Renal cortical epithelial cell (primary cell): ENCODE results near the gene ARPP19. TPM values are rescaled to one million over a fixed set of nuclear protein-coding genes. Genes with fewer than 3 reads are reported as not detected.
A peak's percentile ranks its signal among the peaks of the same experiment; 100 is the strongest.
"Not testable (repeated sequence)": the region's sequence is repeated elsewhere in the genome, so short reads cannot be mapped to it uniquely, and the experiment has no call there.

Experiments
- DNase-seq: peaks from one replicate; pipeline ENCODE4 v3.0.0-alpha.2; 2011; ENCODE audit warnings: low read depth
- total RNA-seq: library from RNA; depleted of rRNA; stranded (reverse); fragments of >200 nt; gene quantifications from 2 replicates; pipeline ENCODE4 v1.2.3, GENCODE V29; 2014

The ARPP19 gene
- 175 and 183 TPM in 2 replicates for total RNA-seq

DNA sequence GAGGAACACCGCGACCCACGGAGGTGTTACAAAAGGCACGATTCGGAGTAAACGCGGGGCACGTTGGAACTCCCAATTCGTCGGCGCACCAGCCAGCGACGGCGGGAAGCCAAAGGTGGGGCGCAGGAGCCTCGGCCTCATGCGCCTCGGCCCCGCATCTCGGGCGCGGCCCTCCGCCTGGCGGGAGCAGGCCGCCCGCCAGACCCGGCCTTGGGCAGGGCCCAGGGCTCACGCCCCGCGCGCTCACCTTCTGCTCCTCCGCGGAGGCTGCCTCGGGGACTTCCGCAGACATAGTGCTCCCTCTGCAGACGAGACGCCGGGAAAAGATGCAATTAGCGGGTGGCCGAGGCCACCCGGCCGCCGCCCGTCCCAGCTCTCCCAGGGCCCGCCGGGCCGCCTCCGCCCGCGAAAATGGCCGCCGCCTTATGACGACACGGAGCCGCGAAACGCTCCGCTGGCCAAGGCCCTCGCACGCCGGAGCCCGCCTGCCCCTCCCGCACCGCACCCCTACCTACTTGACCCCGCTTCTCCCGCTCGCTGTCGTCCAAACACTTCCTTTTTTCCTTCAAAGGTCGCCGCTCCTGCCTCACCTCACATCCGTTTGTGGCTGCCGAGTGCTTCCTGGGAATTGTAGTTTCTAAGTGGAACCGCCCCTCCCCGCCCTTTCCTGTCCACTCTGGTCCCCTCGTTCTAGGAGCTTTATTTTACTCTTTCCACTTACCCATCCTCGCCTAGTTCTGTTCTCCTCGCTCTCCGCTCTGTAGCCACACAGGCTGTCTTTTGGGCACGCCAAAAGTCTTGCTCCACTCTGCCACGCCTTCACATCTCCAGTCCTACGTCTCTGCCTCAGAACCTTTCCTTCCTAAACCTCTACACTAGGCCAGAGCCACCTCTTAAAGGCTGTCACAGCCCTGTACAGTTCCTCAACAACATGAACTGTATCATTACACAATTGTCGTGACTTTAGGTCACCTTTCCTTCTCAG lies at the start of gene ARPP19:
TSS of gene ARPP19 (minus strand) at position 430 of the 985 bp plus-strand sequence. CDS start at position 292, 138 bp downstream.
- peak; percentile 88 for DNase-seq

- DNase-seq, result no peak
These were observed 48.2 kb upstream of the ARPP19 start for GRCh38 chr15:52617026-52617425.

DNA sequence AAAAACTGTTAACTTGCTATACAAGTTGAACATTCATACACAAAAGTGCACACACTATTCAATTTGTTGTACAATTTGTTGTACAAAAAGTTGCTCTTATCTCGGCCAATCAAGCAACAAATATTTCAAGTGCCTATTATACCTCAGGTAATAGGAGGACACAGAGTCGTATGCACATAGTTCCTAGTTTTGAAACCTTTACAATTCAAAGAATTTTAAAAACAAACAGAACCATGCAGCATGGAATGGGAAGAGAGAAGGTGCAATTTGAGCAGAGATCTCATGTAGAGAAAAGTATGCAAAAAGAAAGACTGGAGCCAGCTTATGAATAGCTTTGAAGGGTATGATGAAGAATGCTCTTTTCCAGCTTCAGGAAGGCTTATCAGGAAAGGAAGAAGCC lies 46.5 kb upstream of the ARPP19 start:
- no peak for DNase-seq

DNA sequence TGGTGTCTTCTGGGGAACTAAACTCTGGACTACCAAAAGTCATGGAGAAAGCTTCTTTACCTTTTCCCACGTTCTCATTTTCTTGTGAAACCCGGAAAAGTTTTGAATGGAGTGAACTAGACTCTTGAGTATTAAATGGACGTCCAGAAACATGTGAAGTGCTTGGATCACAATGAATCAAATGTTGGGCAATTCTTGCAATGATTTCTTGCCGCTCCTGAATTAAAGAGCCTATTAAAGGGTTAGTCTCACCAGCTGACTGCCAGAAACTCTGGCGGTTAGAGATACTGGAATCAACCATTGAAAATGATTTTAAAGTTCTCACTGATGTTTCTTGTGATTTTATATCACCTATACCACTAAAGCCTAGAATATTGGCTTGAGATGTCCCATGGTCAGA lies 40.8 kb upstream of the ARPP19 start:
- DNase-seq, result no peak

GRCh38 chr15:52584414-52584813 lies 15.6 kb upstream of the ARPP19 start:
- DNase-seq, result no peak

DNA sequence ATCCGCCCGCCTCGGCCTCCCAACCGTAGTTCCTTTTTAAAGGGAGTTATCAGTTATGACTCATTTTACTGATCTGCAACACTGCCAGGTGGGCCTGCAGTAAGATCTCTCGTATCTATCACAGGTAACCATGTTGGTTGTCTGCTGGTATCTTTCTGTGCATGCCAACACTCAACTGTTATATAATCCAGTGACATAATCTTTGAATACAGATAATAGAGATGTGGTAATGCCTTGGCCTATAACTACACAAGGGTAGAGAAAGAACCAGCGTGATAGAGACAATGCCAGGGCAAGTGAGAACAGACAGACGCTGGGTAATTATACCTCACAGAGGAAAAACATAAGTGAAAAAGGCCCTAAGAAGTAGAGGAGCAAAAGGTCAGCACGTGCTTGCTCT lies 11.0 kb upstream of the ARPP19 start:
- DNase-seq, result no peak

DNA sequence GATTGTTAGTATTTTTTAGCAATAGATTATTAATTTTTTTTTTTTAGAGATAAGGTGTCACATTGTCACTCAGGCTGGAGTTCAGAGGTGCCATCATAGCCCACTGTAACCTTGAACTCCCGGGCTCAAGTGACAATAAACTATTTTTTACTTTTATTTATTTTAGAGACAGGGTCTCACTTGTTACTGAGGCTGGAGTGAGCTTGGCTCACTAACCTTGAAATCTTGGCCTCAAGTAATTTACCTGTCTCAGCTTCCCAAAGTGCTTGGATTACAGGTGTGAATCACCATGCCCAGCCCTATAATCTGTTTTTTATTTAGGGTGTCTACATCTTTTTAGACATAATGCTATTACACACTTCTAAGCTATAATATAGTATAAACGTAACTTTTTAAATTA lies 7.9 kb upstream of the ARPP19 start:
- DNase-seq, result no peak

DNA sequence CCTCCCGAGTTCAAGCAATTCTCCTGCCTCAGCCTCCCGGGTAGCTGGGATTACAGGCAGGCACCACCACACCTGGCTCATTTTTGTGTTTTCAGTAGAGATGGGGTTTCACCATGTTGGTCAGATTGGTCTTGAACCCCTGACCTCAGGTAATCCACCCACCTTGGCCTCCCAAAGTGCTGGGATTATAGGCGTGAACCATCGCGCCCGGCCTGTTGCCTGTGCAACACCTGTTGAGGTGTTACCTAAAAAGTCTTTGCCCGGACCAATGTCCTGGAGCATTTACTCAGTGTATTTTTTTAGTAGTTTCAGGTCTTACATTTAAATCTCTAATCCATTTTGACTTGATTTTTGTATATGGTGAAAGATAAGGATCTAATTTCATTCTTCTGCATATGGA lies 6.7 kb upstream of the ARPP19 start:
- DNase-seq, result not testable (repeated sequence)

GRCh38 chr15:52575072-52575471 lies 6.2 kb upstream of the ARPP19 start:
- DNase-seq, result no peak

DNA sequence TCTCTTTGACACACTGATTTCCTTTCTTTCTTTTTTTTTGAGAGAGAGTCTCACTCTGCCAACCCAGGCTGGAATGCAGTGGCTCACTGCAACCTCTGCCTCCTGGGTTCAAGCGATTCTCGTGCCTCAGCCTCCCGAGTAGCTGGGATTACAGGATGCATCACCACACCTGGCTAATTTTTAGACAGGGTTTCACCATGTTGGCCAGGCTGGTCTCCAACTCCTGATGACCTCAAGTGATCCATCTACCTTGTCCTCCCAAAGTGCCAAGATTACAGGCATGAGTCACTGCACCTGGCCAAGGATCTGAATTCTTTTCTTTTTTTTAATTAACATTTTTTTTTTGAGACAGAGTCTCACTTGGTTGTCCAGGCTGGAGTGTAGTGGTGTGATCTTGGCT lies 5.8 kb upstream of the ARPP19 start:
- DNase-seq, result peak; percentile 62

DNA sequence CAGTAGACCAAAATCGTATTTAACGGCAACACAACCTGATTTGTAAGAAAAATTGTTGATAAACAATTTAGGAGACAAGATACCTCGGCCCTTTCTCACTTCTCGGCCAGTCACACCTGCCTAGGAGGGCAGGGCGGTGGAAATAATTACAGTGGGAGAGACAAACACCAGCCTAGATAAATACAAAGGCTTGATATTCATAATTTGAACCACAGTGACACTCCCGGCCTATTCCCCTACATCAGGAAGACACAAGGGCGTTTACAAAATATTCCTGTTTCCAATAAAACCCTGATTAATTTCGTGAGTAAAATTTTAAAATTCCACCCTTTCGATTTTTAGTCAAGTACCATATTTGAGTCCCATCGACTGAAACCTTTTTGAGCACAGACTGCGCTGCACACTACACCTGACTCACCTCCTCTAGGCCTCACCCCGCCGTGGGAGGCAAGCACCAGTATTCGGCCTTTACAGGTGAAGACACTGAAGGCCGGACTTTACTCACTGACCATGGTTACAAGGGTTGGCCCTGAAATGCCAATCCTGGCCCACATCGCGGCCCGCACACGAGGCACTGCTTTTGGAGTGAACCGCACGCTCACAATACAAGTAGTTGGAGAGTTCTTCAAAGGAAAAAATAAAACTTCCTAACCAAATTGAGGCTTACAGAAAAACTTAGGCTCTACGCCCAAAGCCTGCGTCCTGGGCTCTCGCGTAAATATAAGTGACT lies 794 bp downstream of the ARPP19 start:
- DNase-seq, result peak; percentile 40

DNA sequence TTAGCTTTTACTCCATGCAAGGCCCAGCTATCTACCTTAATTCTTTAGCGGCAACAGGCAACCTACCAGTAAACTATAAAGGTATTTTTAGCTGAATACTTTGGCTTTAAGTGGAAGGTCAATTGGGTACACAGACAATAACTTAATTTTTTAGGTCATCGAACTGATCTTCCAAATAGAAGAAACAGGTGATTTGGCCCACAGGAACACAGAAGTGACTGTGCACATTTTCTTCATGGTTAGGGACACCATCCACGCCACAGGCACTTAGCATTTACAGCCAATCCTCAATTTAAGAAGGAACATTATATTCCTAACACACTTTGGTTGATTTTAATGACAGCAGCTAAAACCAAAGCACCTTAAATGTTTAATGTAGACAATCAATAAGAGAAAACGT lies 1.9 kb downstream of the ARPP19 start:
- no peak for DNase-seq

DNA sequence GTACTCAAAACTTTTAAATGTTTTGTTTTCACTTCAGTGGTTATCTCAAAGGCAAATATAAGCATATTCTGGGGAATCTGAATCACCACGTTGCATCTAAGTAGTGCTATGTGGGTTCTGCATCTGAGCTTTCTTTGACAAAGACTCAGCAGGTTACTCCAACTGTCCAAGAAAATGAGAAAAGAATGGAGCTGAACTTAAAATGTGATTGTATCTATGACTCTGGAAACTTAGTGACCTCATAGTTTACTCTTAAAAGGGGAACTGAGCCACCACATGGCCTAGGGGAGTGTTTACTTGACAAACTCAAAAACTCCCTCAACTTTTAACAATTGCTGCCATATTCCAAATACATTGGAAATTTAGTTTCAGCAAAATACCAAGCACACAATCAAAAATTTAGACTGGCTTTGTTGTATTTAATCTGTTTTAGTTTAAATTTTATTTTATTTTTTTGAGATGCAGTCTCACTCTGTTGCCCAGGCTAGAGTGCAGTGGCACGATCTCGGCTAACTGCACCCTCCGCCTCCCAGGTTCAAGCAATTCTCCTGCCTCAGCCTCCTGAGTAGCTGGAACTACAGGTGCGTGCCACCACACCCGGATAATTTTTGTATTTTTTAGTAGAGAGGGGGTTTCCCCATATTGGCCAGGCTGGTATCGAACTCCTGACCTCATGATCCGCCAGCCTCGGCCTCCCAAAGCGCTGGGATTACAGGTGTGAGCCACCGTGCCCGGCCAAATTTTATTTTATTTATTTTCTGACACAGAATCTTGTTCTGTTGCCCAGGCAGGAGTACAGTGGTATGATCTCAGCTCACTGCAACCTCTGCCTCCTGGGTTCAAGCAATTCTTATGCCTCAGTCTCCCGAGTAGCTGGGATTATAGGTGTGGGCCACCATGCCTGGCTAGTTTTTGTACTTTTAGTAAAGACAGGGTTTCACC lies 3.1 kb downstream of the ARPP19 start:
- not testable (repeated sequence) for DNase-seq

GRCh38 chr15:52563501-52564060 lies 5.2 kb downstream of the ARPP19 start:
- DNase-seq, result no peak

DNA sequence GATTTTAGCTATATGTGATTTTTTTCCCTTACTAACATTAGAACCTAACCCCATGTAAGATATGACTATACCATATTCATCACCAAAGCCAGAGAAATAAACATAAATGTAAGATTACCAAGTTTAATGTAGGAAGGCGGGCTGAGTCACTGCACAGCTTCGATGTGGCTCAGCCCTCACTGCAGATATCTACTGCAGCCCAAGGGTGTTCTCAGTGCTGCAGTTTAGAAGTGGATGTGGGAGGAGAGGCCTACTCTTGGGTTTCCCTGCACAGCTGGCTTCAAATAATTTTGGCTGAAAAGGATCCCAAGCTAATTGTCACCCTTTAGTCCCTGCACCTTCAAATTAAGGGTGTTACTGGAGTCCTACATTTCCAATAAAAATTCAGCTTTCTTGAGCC lies 9.3 kb downstream of the ARPP19 start:
- DNase-seq, result no peak

GRCh38 chr15:52559022-52559421 lies 9.8 kb downstream of the ARPP19 start:
- no peak for DNase-seq

- peak; percentile 96 for DNase-seq
These were observed 10.6 kb downstream of the ARPP19 start for GRCh38 chr15:52558196-52558595.

DNA sequence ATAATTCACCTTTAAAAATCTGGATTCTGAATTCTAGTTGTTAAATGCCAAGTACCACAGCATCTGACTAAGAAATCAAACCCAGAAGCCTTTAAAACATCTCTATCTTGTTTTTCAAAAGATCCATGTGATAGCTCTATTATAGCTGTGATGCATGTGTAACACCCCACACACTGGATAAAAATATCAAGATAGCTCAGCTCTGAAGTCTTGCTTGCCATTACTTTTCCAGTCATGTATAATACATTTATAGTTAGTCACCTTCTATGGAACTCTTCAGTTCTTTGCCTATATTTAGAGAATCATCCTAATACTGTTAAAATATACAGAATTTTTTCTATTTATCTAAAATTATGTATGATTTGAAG lies 11.6 kb downstream of the ARPP19 start:
- no peak for DNase-seq

- DNase-seq, result no peak
These were observed 12.1 kb downstream of the ARPP19 start for GRCh38 chr15:52556524-52557273.

GRCh38 chr15:52552303-52552702 lies 16.5 kb downstream of the ARPP19 start:
- DNase-seq, result no peak

DNA sequence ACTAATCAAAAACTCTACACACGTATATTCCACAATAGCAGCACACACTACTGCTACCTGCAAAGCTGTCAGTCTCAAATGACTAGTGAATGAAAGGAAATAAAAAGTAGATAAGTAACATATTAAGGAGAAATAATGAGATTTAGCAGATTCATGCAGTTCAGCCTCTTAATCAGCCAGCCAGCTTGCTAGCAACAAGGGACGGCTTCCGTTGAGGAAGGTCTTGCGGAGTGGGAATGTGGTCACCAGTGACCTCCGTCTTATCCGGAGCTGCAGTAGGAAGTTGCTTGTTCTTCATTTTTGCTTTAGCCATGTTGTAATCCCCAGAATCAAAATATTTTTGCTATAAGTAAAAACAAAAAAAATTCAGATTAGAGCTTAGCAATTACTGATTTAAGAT lies 17.1 kb downstream of the ARPP19 start:
- DNase-seq, result peak; percentile 51
